Epidermal melanocyte (primary cell): ENCODE results near the gene CCDC185.

ENCODE experiments used
- DNase-seq: peaks from one replicate; pipeline ENCODE4 v3.0.0; 2011; ENCODE audit warnings: low spot score; ENCODE audit not compliant: insufficient read length

Gene CCDC185

DNA sequence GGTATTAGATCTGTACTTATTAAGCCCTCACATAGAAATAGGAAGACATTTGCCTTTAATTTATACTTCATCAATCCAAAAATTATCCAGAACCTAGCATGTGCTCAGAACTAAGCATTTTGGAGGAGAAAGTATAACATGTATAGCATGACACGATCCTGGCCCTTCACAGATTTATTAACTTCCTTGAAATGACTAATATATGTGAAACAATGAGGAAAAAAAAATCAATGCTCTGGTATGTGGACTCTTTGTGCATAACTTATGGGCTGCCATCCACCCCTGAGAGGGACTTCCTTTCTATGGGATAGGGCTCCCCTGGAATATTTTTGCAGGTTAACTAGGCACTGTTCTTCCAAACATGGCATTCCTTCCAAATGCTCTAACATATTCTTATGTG, 36.6 kb downstream of the CCDC185 start:
- DNase-seq, result no peak

DNA sequence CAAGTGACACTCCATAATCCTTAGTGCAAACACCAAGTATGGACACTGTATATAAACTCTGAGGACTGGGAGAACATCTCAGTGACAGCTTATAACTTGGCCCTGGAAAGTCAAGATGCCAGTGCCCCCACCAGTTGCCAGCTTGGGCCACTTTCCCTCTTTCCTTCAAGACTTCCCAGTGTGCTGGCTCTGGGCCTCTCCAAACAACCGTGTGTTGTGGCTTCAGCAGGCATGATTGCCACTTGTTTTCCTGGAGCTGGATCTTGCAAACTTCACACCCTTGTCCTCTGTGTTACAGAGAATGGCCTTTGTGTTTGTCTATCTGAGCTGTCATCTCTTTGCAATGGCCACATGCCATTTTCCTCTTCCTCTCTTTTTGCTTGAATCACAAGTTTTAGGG, 37.0 kb downstream of the CCDC185 start:
- no peak for DNase-seq

DNA sequence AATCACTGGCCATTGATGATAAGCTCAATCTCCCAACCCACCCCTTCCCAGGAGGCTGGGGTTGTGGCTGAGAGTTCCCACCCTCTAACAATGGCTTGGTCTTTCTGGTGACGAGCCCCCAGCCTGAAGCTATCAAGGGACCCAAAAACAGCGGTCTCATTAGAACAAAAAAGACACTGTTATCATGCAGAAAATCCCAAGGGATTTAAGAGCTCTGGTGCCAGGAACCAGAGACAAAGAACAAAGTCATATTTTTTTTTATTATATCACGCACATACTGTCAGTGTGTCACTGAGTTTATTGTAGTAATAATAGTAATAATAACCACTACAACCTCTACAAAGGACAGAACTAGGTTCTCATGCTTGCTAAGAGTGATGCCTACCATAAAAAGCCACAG, 43.9 kb downstream of the CCDC185 start:
- no peak for DNase-seq

DNA sequence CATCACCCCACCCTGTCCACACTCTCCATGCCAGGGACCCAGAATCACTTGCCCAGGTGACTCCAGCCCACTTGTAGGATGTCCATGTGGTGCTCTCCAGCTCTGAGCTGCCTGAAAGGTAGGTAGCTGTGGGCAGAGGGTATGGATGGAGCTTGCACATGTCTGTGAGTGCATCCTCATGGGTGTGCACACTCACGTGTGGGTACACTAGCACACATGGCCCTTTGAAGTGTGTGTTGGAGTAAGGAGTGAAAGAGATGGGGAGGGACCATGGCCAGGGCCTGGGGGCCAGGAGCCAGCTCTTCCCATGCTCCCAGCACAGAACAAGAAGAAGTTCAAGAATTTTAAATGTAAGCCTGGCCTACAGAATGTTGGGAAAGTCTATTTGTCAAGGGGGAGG, 50.2 kb downstream of the CCDC185 start:
- no peak for DNase-seq

DNA sequence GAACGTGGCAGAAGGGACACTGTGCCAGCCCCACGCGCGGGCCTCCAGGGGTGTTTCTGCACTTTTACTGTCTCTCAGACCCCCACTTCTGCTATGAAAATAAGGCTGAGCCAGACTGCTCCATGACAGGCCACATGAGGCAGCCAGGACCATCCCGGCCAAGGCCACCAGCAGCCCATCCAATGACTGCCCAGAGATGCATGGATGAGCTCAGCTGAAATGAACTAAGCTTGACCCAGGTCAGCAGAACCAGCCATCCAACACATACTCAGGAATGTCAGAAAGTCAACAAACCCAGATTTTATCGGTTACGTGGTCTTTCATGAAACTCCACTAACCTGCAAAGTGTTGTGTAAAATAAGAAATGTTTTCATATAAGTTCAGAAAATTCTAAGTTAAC, 51.2 kb downstream of the CCDC185 start:
- DNase-seq, result no peak
